HEK293T (cell line): ENCODE data around the gene TERB1.
A peak's percentile ranks its signal among the peaks of the same experiment; 100 is the strongest.

Experiments
- CTCF ChIA-PET: fragments of 350-600 bp; formaldehyde crosslinking; extraction: SDS; loops from one replicate; lab custom pipeline; 2021; ENCODE audit warnings: antibody characterized with exemption, inconsistent platforms; lab: Yijun Ruan, JAX
- POLR2A ChIA-PET: fragments of 350-600 bp; formaldehyde crosslinking; extraction: SDS; loops from one replicate; lab custom pipeline; 2020; ENCODE audit warnings: antibody characterized with exemption, inconsistent platforms; lab: Yijun Ruan, JAX
- DNase-seq: peaks from one replicate; pipeline ENCODE4 v3.0.0; 2012; ENCODE audit warnings: mixed read lengths; ENCODE audit errors: extremely low spot score
- ARNT ChIP-seq: fragments of 450-650 bp; IDR thresholded peaks from 2 replicates; pipeline ENCODE4 v1.6.1; 2017; ENCODE audit warnings: mild to moderate bottlenecking
- BHLHE40 ChIP-seq: fragments of 450-650 bp; IDR thresholded peaks from 2 replicates; pipeline ENCODE4 v1.6.1; 2016; ENCODE audit warnings: mild to moderate bottlenecking, moderate library complexity, borderline replicate concordance
- CTBP1 ChIP-seq: fragments of 450-650 bp; IDR thresholded peaks from 2 replicates; pipeline ENCODE4 v1.6.1; 2016; ENCODE audit warnings: borderline replicate concordance
- ELF4 ChIP-seq: fragments of 450-650 bp; IDR thresholded peaks from 2 replicates; pipeline ENCODE4 v1.6.1; 2017; ENCODE audit warnings: antibody characterized with exemption
- FOXA1 ChIP-seq: fragments of 450-650 bp; IDR thresholded peaks from 2 replicates; pipeline ENCODE4 v1.6.1; 2016; ENCODE audit warnings: mild to moderate bottlenecking
- FOXK2 ChIP-seq: fragments of 450-650 bp; IDR thresholded peaks from 2 replicates; pipeline ENCODE4 v1.6.1; 2016; ENCODE audit warnings: mild to moderate bottlenecking
- FOXM1 ChIP-seq: fragments of 450-650 bp; IDR thresholded peaks from 2 replicates; pipeline ENCODE4 v1.6.1; 2017; ENCODE audit warnings: mild to moderate bottlenecking, borderline replicate concordance
- HDGF ChIP-seq: fragments of 450-650 bp; IDR thresholded peaks from 2 replicates; pipeline ENCODE4 v1.6.1; 2017; ENCODE audit warnings: antibody characterized with exemption, borderline replicate concordance
- L3MBTL2 ChIP-seq: fragments of 450-650 bp; conservative IDR thresholded peaks from 2 replicates; pipeline ENCODE4 v1.6.1; 2016; ENCODE audit warnings: mild to moderate bottlenecking
- LEF1 ChIP-seq: fragments of 450-650 bp; IDR thresholded peaks from 2 replicates; pipeline ENCODE4 v1.6.1; 2017; ENCODE audit warnings: mild to moderate bottlenecking, borderline replicate concordance
- NFRKB ChIP-seq: fragments of 450-650 bp; IDR thresholded peaks from 2 replicates; pipeline ENCODE4 v1.6.1; 2016; ENCODE audit warnings: mild to moderate bottlenecking, moderate library complexity
- PKNOX1 ChIP-seq: fragments of 450-650 bp; IDR thresholded peaks from 2 replicates; pipeline ENCODE4 v1.6.1; 2016
- SP1 ChIP-seq: fragments of 450-650 bp; IDR thresholded peaks from 2 replicates; pipeline ENCODE4 v1.6.1; 2017
- SUZ12 ChIP-seq: fragments of 450-650 bp; IDR thresholded peaks from 2 replicates; pipeline ENCODE4 v1.6.1; 2016; ENCODE audit warnings: mild to moderate bottlenecking
- TARDBP ChIP-seq: fragments of 450-650 bp; IDR thresholded peaks from 2 replicates; pipeline ENCODE4 v1.6.1; 2016
- ZNF384 ChIP-seq: fragments of 450-650 bp; IDR thresholded peaks from 2 replicates; pipeline ENCODE4 v1.6.1; 2016

TERB1 gene

GRCh38 chr16:66746682-66747081, 54.7 kb downstream of the TERB1 start:
- no peak for DNase-seq
- ChIA-PET POLR2A (no interaction called here), CTCF (no interaction called here)
- no peak for TF ChIP-seq LEF1
- no peak for TF ChIP-seq FOXA1
- no peak for TF ChIP-seq ELF4
- no peak for TF ChIP-seq ARNT
- TF ChIP-seq TARDBP: no peak
- no peak for TF ChIP-seq L3MBTL2
- no peak for TF ChIP-seq SUZ12
- TF ChIP-seq FOXK2: no peak

GRCh38 chr16:66746048-66746447, 55.3 kb downstream of the TERB1 start:
- no peak for DNase-seq
- POLR2A ChIA-PET: no interaction called here
- TF ChIP-seq PKNOX1: no peak
- CTCF ChIA-PET: no interaction called here

- POLR2A ChIA-PET: interaction anchor here (1.6 to 3.4 kb wide), 2 partner anchors 9 to 88 kb away, joined by 6 to 14 read pairs; partner anchors contain the start of genes DYNC1LI2 and NAE1
- TF ChIP-seq L3MBTL2 (no peak), TARDBP (no peak), SP1 (no peak), FOXA1 (no peak), PKNOX1 (no peak), NFRKB (no peak), FOXK2 (no peak)
- CTCF ChIA-PET: interaction anchor here (0.6 to 3.1 kb wide), 6 partner anchors 9 to 133 kb away, joined by 3 to 11 read pairs (median 4); partner anchors contain the start of genes DYNC1LI2 and NAE1
- no peak for DNase-seq
Observed at GRCh38 chr16:66741950-66742808, 59.2 kb downstream of the TERB1 start.

GRCh38 chr16:66741169-66741900, 60.0 kb downstream of the TERB1 start:
- ChIA-PET CTCF (interaction anchor here (0.9 to 3.1 kb wide), 6 partner anchors 10 to 132 kb away, joined by 3 to 11 read pairs (median 4); partner anchors contain the start of genes DYNC1LI2 and NAE1), POLR2A (interaction anchor here (1.2 to 3.4 kb wide), 3 partner anchors 10 to 89 kb away, joined by 3 to 14 read pairs (median 6); partner anchors contain the start of genes DYNC1LI2 and NAE1)
- no peak for TF ChIP-seq BHLHE40
- no peak for TF ChIP-seq SP1
- no peak for TF ChIP-seq ARNT
- no peak for TF ChIP-seq HDGF
- TF ChIP-seq NFRKB: no peak
- TF ChIP-seq CTBP1: no peak
- TF ChIP-seq FOXK2: no peak
- TF ChIP-seq PKNOX1: no peak
- no peak for TF ChIP-seq SUZ12
- no peak for TF ChIP-seq LEF1
- TF ChIP-seq ZNF384: no peak
- no peak for TF ChIP-seq ELF4
- peak; percentile 35 for DNase-seq

- no peak for DNase-seq
- POLR2A ChIA-PET: interaction anchor here (1.2 to 3.4 kb wide), 3 partner anchors 11 to 90 kb away, joined by 3 to 14 read pairs (median 6); partner anchors contain the start of genes DYNC1LI2 and NAE1
- CTCF ChIA-PET: interaction anchor here (0.6 to 3.1 kb wide), 7 partner anchors 10 to 159 kb away, joined by 3 to 11 read pairs (median 3); partner anchors contain the start of gene DYNC1LI2
- no peak for TF ChIP-seq SUZ12
- no peak for TF ChIP-seq ARNT
- TF ChIP-seq NFRKB: no peak
- TF ChIP-seq ELF4: no peak
- no peak for TF ChIP-seq PKNOX1
- TF ChIP-seq LEF1: no peak
- TF ChIP-seq SP1: no peak
- TF ChIP-seq L3MBTL2: no peak
- no peak for TF ChIP-seq BHLHE40
- TF ChIP-seq FOXK2: no peak
- TF ChIP-seq TARDBP: no peak
- TF ChIP-seq FOXM1: no peak
Observed at GRCh38 chr16:66740533-66740932, 60.9 kb downstream of the TERB1 start.
